Right ventricle myocardium superior (tissue), 1 donor: ENCODE results near the gene LGR4. TPM values are rescaled to one million over a fixed set of nuclear protein-coding genes. Genes with fewer than 3 reads are reported as not detected.
A peak's percentile ranks its signal among the peaks of the same experiment; 100 is the strongest.
"Not testable (repeated sequence)": the region's sequence is repeated elsewhere in the genome, so short reads cannot be mapped to it uniquely, and the experiment has no call there.

Experiments
- ATAC-seq: fragments of 200-7000 bp; cut with Tn5 transposase; one replicate; pipeline ENCODE4 v1.9.1; 2020; ENCODE audit warnings: mild to moderate bottlenecking; ENCODE audit not compliant: poor library complexity
- DNase-seq: peaks from one replicate; pipeline ENCODE4 v3.0.0-alpha.2; 2020
- intact Hi-C: fragments of 100-400 bp; cut with DNase I; formaldehyde crosslinking; loops from one replicate; pipeline ENCODE4 v1.11.2; 2022
- long read RNA-seq: library from polyadenylated mRNA; unstranded; transcript quantifications from one replicate; pipeline ENCODE4 v2.0.0, GENCODE V29; 2021
- total RNA-seq: library from RNA; stranded (reverse); fragmentation: NEBNext Ultra II Directional; extraction: Animal tissue kit (Norgen Biotek cat#: 25700); gene quantifications from one replicate; pipeline ENCODE4 v1.2.1, GENCODE V29; 2021
- donor health status: DM: no; HTN: yes; CAD: no; lungs with severe emphysema.

LGR4 gene, protein sequence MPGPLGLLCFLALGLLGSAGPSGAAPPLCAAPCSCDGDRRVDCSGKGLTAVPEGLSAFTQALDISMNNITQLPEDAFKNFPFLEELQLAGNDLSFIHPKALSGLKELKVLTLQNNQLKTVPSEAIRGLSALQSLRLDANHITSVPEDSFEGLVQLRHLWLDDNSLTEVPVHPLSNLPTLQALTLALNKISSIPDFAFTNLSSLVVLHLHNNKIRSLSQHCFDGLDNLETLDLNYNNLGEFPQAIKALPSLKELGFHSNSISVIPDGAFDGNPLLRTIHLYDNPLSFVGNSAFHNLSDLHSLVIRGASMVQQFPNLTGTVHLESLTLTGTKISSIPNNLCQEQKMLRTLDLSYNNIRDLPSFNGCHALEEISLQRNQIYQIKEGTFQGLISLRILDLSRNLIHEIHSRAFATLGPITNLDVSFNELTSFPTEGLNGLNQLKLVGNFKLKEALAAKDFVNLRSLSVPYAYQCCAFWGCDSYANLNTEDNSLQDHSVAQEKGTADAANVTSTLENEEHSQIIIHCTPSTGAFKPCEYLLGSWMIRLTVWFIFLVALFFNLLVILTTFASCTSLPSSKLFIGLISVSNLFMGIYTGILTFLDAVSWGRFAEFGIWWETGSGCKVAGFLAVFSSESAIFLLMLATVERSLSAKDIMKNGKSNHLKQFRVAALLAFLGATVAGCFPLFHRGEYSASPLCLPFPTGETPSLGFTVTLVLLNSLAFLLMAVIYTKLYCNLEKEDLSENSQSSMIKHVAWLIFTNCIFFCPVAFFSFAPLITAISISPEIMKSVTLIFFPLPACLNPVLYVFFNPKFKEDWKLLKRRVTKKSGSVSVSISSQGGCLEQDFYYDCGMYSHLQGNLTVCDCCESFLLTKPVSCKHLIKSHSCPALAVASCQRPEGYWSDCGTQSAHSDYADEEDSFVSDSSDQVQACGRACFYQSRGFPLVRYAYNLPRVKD
- total RNA-seq, result 24.2 TPM
- long read RNA-seq, full-length matches to known transcripts, result 7 of 11 reads
- long read RNA-seq, partial matches to known transcripts, result 0 of 11 reads
- long read RNA-seq, other reads (novel, unspliced or antisense), result 4 of 11 reads

DNA sequence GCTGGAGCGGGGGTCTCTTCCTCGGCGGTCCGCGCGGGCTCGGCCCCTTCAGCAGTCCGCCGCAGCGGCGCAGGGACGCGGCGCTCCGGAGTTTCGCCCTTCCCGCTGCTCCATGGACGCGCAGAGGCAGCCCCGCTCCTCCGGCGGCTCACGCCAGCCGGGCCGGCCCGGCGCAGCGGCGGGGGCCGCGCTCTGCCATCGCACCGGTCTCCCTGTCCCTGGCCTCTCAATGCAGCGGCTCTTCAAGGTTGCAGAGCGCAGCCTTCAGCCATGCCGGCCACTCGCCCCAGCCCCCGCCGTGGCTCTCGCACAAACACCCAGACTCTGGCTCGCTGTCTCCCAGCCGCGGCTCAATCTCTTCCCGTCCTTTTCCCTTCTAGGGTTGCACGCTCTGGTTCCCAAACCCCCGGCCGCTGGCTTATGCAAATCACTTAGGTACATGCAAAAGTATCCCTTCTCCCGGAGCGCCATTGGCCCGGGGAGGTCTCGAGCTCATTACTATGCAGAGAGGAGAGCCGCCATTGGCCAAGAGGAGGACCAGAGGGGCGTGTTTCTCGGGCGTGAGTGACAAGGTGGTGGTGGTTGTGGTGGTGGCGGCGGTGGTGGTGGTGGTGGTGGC, at the start of gene LGR4:
LGR4 (minus strand) TSS at position 393 of the 619 bp plus-strand sequence. CDS start 488 bp downstream, outside the sequence.
- ATAC-seq (peak; percentile 94), DNase-seq (peak; percentile 96)
- intact Hi-C loops, result loop anchor here (10.0 kb wide), 1 partner anchor 108 kb away; the partner anchor contains the start of gene CCDC34

DNA sequence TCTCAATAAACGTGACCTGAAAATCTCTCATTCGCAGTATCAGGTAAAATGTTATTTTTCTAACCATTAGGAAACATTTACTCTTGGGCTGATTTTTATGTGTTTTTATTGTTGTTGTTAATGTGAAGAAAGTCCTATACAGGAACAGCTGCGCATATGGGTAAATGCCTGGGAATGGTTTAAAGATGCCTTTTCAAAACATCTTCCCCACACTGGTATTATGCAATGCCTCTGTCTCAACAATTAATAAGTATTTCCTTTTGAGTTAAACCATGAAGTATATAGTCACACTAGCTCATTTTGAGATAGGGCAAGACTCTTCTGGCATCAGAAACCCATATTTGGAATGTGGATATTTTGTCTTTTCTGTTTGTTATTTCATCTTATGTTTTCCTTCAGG, 47.6 kb upstream of the LGR4 start:
- no peak for ATAC-seq
- intact Hi-C loops, result no loop called here
- no peak for DNase-seq

DNA sequence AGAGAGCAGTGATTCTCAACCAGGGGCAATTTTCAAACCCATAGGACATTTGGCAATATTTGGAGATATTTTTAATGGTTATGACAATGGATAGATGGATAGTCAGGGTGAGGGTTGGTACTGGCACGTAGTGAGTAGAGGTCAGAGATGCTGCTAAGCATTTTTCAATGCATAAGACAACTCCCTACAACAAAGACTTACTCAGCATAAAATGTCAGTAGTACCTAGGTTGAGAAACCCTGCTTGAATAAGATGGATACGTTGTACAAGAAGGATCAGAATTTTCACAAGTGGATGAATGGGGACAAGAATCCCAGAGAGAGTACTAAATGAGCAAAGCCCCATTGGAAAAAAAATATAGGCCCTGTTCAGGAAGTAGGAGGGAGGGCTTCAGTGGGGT, 45.9 kb upstream of the LGR4 start:
- intact Hi-C loops, result no loop called here
- ATAC-seq, result no peak
- DNase-seq, result no peak

DNA sequence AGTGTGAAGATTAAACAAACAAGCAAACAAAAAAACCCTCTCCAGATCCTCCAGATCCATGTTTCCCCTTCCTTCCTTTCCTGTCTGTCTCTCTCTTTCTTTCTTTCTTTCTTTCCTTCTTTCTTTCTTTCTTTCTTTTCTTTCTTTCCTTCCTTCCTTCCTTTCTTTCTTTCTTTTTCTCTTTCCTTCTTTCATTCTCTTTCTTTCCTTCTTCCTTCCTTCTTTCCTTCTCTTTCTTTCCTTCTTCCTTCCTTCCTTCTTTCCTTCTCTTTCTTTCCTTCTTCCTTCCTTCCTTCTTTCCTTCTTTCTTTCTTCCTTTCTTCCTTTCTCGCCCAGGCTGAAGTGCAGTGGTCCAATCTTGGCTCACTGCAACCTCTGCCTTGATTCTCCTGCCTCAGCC, 44.9 kb upstream of the LGR4 start:
- DNase-seq, ATAC-seq: not testable (repeated sequence)

DNA sequence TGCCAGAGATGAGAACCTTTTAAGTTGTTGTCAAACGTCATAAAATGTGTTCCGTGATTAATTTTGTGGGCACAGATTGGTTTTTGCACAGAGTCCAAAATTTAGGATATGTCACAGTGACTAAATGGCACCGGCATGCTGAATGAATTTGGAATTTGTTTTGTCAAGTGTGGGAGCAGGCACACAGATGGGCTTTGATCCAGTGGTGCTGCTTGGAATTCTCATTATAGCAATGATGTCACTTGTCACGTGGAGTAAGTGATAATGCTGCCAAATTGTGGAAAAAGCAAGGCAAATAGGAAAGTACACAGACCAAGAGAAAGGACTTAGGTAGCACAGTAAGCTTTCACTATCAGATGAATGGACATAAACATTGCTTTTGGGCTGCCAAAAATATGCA, 42.0 kb upstream of the LGR4 start:
- DNase-seq (peak; percentile 43), ATAC-seq (peak; percentile 82)
- intact Hi-C loops, result no loop called here

More for the DNA sequence above, 44.9 kb upstream of the LGR4 start:
- intact Hi-C loops, result not testable (repeated sequence)

DNA sequence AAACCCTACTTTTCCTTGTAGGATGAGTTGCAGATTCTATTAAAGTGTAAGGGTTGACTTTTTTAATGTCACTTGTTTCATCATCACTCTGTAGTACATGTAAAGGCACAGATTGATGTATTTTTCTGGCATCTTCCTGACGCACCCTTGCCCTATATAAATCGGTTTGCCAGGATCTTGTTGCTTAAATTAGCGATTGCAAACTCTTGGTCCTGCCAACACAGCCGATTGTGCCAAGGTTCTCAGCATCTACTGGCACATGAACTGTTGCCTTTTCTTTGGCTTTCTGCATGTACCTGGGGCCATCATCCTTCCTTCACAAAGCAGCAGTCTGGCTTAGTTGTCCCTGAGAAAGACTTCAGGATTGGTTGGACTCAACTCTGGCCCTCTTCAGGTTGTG, 41.5 kb upstream of the LGR4 start:
- DNase-seq, result peak; percentile 52
- intact Hi-C loops, result no loop called here

DNA sequence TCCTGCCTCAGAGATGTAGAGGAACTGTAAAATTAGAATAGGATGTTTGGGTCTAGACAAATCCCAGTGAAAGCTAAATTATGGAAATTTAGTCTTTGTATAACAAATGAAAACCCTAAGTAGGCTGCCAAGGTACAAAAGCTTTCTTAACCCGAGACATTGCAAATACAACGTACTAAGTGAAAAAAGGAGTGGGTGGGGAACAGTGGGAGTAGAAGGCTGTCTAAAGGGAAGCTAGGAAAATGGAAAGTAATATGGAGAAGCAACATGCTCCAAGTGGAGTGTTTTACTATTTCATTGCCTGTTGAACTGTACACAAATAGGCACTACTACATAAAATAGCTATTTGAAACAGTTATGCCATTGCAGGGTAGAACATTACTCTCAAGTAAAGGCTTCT, 40.8 kb upstream of the LGR4 start:
- no peak for DNase-seq
- ATAC-seq, result no peak
- intact Hi-C loops, result no loop called here

More for the DNA sequence above, 41.5 kb upstream of the LGR4 start:
- peak; percentile 88 for ATAC-seq

DNA sequence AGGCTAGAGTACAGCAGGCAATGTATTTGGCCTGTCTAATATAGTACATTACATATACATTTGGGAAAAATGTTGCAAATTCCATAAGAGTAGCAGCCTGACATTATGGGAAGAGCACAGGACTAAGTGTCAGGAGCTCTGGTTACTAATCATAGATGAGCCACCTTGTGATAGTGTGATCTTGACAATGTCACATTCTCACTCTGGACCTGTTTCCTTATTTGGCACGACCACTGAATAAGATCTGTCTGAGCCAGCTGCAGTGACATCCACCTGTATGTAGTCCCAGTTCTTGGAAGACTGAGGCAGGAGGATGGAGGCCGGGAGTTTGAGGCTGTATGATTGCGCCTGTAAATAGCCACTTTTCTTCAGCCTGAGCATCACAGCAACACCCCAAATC, 39.6 kb upstream of the LGR4 start:
- intact Hi-C loops, result no loop called here
- DNase-seq (no peak), ATAC-seq (peak; percentile 21)

DNA sequence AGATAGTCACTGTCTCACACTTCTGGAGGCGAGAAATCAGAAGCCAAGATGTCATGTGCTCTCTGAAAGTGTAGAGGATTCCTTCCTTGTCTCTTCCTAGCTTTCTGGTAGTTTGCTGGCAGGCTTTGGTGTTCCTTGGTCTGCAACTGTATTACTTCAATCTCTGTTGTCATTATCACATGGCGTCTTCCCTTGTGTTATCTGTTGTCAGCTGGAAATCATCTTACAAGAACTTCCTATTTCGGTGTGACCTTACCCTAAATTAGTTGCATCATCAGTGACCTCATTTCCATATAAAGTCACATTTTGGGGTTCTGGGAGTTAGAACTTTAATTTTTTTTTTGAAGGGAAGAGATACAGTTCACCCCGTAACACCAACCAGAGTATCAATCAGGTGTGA, 37.3 kb upstream of the LGR4 start:
- intact Hi-C loops, result no loop called here
- DNase-seq, result no peak
- no peak for ATAC-seq

DNA sequence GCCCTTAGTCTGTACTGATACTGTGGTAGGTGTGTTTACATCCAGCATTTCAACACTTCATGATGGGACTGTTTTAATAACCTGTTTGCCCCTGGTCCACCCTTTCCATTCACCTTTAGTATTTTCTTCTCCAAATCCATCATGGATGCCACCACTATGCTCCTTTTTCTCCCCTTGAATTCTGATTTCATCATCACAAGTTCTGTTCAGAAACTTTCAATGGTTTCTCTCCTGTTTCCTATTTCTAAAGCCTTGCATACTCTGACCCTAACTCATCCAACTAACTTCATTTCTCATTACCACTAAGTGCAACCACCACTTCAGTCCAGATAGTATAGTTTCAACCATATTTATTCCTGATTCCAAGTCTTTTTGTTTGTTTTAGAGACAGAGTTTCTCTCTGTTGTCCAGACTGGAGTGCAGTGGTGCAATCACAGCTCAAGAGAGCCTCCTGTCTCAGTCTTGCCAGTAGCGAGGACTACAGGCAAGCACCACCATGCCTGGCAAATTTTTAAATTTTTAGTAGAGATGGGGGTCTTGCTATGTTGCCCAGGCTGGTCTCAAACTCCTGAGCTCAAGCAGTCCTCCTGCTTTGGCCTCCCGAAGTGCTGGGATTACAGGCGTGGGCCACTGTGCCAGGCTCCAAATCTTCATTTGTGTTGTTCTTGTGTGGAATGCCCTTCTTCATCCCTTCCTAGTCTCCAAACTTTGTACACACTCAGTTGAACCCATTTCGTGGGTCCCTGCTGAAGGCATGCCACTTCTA, 35.1 kb upstream of the LGR4 start:
- intact Hi-C loops, result no loop called here
- DNase-seq (no peak), ATAC-seq (no peak)

DNA sequence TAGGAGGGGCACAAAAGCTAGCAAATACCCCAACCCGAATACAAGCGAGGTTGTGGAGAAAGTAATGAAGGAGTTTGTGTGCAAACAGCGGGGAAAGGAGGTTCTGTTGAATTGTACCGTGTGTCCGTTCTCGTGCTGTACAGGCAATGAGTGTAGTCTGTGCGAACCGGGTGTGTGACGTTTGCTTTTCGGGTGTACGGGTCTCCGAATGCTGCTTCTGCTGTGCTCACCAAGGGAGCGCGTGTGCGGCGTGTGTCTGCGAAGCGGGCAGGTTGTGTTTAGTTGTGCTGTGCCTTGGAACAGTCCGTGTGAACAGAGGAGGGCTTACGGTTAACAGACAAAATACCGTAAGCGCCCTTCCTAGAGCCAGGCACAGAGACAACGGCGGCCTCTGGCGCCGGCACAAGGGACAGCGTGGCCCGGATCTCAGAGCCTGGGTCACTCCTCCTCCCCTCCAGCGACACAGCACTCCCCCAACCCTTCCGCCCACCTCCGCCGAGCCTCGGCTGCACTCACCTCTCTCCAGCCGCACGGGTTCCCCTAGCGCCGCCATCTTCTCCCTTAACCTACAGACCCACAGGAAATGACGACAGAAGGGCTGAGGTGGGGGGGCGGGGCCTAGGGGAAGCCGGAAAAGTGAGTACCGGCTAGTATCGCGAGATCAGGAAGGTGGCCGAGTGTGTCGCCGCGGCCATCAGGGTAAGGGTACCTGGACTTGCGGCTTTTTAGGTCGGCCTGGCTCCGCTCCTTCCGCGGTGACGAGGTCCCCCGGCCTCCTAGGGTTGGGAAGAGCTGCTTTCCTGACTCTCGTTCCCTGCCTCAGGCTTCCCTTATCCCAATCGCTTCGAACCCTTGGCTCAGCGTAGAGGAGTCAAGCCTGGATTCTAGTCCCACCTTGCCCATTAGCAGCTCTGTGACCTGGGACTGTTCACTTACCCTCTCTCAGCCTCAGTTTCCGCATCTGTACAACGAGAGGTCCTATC, 33.9 kb upstream of the LGR4 start, which contains the start of gene LIN7C:
LIN7C (minus strand) TSS at position 570 of the 983 bp plus-strand sequence; CDS start at position 553, 17 bp downstream.
- ATAC-seq (peak; percentile 99), DNase-seq (peak; percentile 95)
- intact Hi-C loops, result no loop called here

DNA sequence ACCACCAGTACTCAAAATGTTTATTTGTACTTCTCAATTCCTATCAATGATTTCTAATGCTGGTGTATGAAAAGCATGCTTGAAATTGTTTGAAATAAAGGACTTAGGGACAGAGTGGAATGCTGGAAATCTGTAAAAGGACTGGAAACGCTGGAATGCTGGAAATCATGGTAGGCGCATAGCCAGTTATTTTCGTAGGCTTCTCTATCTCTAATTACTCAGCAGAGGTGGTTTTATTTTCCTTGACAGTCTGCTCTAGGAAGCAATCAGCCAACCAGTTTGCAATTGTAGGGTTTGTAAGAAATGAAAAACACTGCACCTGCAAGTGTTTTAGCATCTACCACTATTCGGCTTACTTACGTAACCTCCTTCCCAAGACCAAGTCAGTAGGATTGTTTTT, 33.2 kb upstream of the LGR4 start:
- DNase-seq (no peak), ATAC-seq (peak; percentile 1)
- intact Hi-C loops, result no loop called here

DNA sequence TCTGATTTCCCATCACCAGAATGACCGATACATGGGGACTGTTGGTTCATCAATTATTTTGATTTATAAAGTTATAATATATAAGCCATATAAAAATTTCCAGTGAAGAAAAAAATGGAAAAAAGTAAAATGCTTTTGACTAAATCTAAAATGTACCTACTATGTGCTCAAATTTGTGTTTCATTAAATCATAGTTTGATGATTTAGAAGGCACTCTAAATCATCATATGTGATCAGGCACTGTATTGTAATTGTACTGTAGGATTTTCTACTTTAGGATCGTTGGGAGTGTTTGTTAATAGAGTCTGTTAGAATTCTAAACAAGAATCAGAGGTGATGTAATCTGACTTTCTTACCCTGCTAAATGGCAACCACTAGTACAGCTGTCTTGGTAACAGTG, 31.6 kb upstream of the LGR4 start:
- intact Hi-C loops, result no loop called here
- no peak for ATAC-seq
- DNase-seq, result no peak

DNA sequence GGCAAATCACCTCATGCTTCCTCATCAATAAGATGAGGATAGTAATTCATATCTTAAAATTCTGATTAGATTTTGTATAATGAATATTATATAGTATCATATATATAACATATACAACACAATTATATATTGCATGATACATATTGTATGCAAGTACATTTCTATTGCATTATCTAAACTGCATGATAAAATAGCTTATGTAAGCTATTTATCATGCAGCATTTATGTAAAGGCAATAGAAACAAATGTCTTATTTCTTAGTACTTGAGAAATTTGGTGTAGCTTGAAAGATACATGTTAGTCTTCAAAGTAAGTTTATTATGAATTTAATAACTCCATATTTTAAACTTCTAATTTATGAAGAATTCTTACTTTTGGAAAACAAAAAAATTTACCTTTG, 28.5 kb upstream of the LGR4 start:
- intact Hi-C loops, result no loop called here

DNA sequence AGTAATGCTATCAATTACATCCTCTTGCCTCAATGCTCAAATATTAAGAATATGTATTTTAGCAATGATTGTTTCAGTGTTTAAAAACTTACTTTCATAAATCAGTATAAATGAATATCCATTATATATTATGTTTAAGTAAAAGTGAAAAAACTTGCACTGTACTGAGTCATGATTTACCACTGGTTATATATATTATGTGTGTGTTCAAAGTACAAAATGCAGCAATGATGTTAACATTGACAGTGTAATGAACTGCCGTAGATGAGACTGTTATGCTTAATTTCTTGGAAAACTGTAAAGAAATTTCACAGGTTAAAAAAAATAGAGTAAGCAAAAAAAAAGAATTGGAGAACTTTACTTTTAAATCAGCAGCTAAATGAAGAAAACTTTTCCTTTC, 25.3 kb upstream of the LGR4 start:
- intact Hi-C loops, result no loop called here
- ATAC-seq (no peak), DNase-seq (no peak)

More for the DNA sequence above, 28.5 kb upstream of the LGR4 start:
- DNase-seq (no peak), ATAC-seq (no peak)

DNA sequence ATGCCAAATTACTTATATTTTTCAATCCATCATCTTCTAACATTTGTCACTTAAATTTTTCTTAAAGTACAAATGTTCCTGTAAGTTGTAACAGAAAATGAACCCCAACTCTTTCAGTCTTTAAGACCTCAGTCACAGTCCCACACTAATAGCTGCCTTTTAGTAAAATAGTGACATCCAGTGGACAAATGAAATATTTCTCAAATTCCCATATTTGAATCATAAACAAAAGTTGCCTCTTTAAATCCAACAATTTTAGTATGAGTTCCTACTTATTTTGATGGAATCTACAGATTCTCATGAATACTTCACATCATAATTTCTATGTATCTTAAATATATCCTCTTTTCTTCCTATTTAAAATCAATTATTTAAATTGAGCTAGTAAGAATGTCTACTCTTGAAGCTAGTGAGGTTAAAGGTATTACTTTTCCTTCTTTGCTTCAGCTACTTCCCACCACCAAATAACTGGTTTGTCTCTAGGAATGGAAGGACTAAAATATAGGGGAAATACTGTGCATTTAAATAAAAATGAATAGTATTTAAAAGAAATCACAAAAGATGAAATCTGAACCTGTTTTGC, 24.8 kb upstream of the LGR4 start:
- intact Hi-C loops, result no loop called here

DNA sequence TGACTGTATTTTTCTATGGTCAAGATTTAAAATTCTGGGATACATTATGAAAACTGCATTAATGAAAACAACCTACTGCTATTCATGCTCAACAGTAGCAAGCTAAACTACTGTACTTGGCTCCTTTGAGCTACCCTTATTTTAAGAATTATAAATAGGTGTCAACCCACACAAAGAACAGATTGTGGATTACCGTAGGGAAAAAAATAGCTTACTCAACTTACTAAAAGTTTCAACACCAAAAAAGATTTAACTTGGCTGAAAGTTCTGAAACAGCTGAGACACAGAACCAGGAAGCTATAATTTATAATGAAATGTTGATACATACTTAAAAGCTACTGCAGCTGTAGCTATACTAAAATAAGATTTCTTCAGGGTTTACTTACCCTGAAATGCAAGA, 23.9 kb upstream of the LGR4 start:
- peak; percentile 54 for ATAC-seq
- no peak for DNase-seq
- intact Hi-C loops, result no loop called here

More for the DNA sequence above, 24.8 kb upstream of the LGR4 start:
- DNase-seq (no peak), ATAC-seq (peak; percentile 53)
